Measurements from ENCODE around the gene RHNO1.
"Not testable (repeated sequence)": the region's sequence is repeated elsewhere in the genome, so short reads cannot be mapped to it uniquely, and the experiment has no call there.

The RHNO1 gene

GRCh38 chr12:2857576-2857975 is 19.4 kb upstream of the RHNO1 start:
- H3K4me3 ChIP-seq (ENCODE audit: control insufficient read depth, low read depth, low read length), result no peak overlapping the region
- no peak for TF ChIP-seq CTCF (conservative IDR thresholded peaks at IDR 0.05; ENCODE audit: control insufficient read depth, insufficient read depth, low read depth, low read length)
- DNase-seq (ENCODE audit: low read depth), result no peak

- no peak overlapping the region for H3K4me3 ChIP-seq (ENCODE audit: control insufficient read depth, low read depth, low read length)
- TF ChIP-seq CTCF (conservative IDR thresholded peaks at IDR 0.05; ENCODE audit: control insufficient read depth, insufficient read depth, low read depth, low read length), result no peak
- no peak for DNase-seq (ENCODE audit: low read depth)
Observed at GRCh38 chr12:2858334-2858733, 18.7 kb upstream of the RHNO1 start.

- no peak for DNase-seq (ENCODE audit: low read depth)
- H3K4me3 ChIP-seq (ENCODE audit: control insufficient read depth, low read depth, low read length), result no peak overlapping the region
- no peak for TF ChIP-seq CTCF (conservative IDR thresholded peaks at IDR 0.05; ENCODE audit: control insufficient read depth, insufficient read depth, low read depth, low read length)
Observed at GRCh38 chr12:2858944-2859421, 18.0 kb upstream of the RHNO1 start.

- H3K4me3 ChIP-seq (ENCODE audit: control insufficient read depth, low read depth, low read length), result no peak overlapping the region
- TF ChIP-seq CTCF (conservative IDR thresholded peaks at IDR 0.05; ENCODE audit: control insufficient read depth, insufficient read depth, low read depth, low read length), result no peak
- DNase-seq (ENCODE audit: low read depth), result no peak
Observed at GRCh38 chr12:2860170-2860569, 16.9 kb upstream of the RHNO1 start.

- DNase-seq (ENCODE audit: low read depth), result no peak
- H3K4me3 ChIP-seq (ENCODE audit: control insufficient read depth, low read depth, low read length), result no peak overlapping the region
- TF ChIP-seq CTCF (conservative IDR thresholded peaks at IDR 0.05; ENCODE audit: control insufficient read depth, insufficient read depth, low read depth, low read length), result no peak
Observed at GRCh38 chr12:2862876-2863275, 14.1 kb upstream of the RHNO1 start.

GRCh38 chr12:2863402-2863801 is 13.6 kb upstream of the RHNO1 start:
- not testable (repeated sequence) for H3K4me3 ChIP-seq (ENCODE audit: control insufficient read depth, low read depth, low read length); DNase-seq (ENCODE audit: low read depth)

GRCh38 chr12:2864198-2864597 is 12.8 kb upstream of the RHNO1 start:
- no peak overlapping the region for H3K4me3 ChIP-seq (ENCODE audit: control insufficient read depth, low read depth, low read length)
- TF ChIP-seq CTCF (conservative IDR thresholded peaks at IDR 0.05; ENCODE audit: control insufficient read depth, insufficient read depth, low read depth, low read length), result no peak
- DNase-seq (ENCODE audit: low read depth), result no peak

- DNase-seq (ENCODE audit: low read depth), result peak; percentile 23
- not testable (repeated sequence) for H3K4me3 ChIP-seq (ENCODE audit: control insufficient read depth, low read depth, low read length)
Observed at GRCh38 chr12:2868986-2869632, 7.9 kb upstream of the RHNO1 start.
